Lung (tissue), 12 donors: ENCODE data around the gene TBX1. TPM values are rescaled to one million over a fixed set of nuclear protein-coding genes. Genes with fewer than 3 reads are reported as not detected.
"Not testable (repeated sequence)": the region's sequence is repeated elsewhere in the genome, so short reads cannot be mapped to it uniquely, and the experiment has no call there.

Experiments used
- ATAC-seq: fragments of 200-7000 bp; cut with Tn5 transposase; one replicate; pipeline ENCODE4 v1.9.1; 2020; ENCODE audit warnings: moderate number of reproducible peaks; ENCODE audit not compliant: insufficient read depth, low FRiP score
- DNase-seq, 3 donors: peaks; one replicate each; pipeline ENCODE4 v3.0.0-alpha.2; 2013 to 2017
- H3K27ac ChIP-seq, 2 donors: one replicate each; pipeline ENCODE4 v1.5.1; 2013; ENCODE audit warnings: mild to moderate bottlenecking in 2 of 2, moderate library complexity in 2 of 2, control low read depth in 1 of 2, inconsistent platforms in 1 of 2, low read depth in 1 of 2, low read length in 1 of 2
- H3K27me3 ChIP-seq, 3 donors: one replicate each; pipeline ENCODE4 v1.5.1; 2013; ENCODE audit warnings: low read length in 2 of 3; ENCODE audit not compliant: control insufficient read depth in 3 of 3, insufficient read depth in 3 of 3
- H3K36me3 ChIP-seq, 4 donors: one replicate each; pipeline ENCODE4 v1.5.1; 2013; ENCODE audit warnings: low read length in 4 of 4, mild to moderate bottlenecking in 1 of 4, moderate library complexity in 1 of 4; ENCODE audit not compliant: control insufficient read depth in 4 of 4, insufficient read depth in 4 of 4
- H3K4me1 ChIP-seq, 5 donors: one replicate each; pipeline ENCODE4 v1.5.1; 2013; ENCODE audit warnings: low read length in 5 of 5, mild to moderate bottlenecking in 2 of 5, moderate library complexity in 1 of 5; ENCODE audit not compliant: control insufficient read depth in 5 of 5, insufficient read depth in 5 of 5
- H3K4me3 ChIP-seq: one replicate; pipeline ENCODE4 v1.5.1; 2013; ENCODE audit warnings: mild to moderate bottlenecking, control low read depth, moderate library complexity
- H3K9ac ChIP-seq, 2 donors: one replicate each; pipeline ENCODE4 v1.5.1; 2013; ENCODE audit warnings: low read length in 2 of 2, control low read depth in 1 of 2; ENCODE audit not compliant: insufficient read depth in 1 of 2
- H3K9me3 ChIP-seq, 4 donors: one replicate each; pipeline ENCODE4 v1.5.1; 2013; ENCODE audit warnings: low read length in 3 of 4, mild to moderate bottlenecking in 1 of 4, moderate library complexity in 1 of 4; ENCODE audit not compliant: control insufficient read depth in 4 of 4, insufficient read depth in 3 of 4
- CTCF ChIP-seq: IDR thresholded peaks from 2 replicates; pipeline ENCODE4 v1.5.1; 2012; ENCODE audit warnings: mild to moderate bottlenecking; ENCODE audit errors: control extremely low read depth, extremely low read depth
- WGBS, 2 donors: extraction: QIAGEN DNeasy Blood & Tissue Kit; methylation state at CpG; one replicate each; pipeline ENCODE4 v1.1.7; 2013; 5-methylcytosine and 5-hydroxymethylcytosine counted together
- polyA plus RNA-seq, 2 donors: library from polyadenylated mRNA; stranded (reverse); fragments of 200-250 nt; gene quantifications; one replicate each; pipeline ENCODE4 v1.2.1, GENCODE V29; 2013
- total RNA-seq, 2 donors: library from RNA; depleted of rRNA in 1 of 2; stranded (reverse); fragments of >200 nt in 1 of 2; gene quantifications; one replicate each; pipeline ENCODE4 v1.2.1, GENCODE V29; 2014 to 2021
- donor health status: control.
- donor health status: control.
- donor health status: Bipolar disorder and iron deficiency.
- donor health status: healthy.
- donor health status: DM: yes; HTN: yes; CAD: no.

Gene TBX1
- total and polyA plus RNA-seq, 4 donors: 2.3 to 19.3 (median 4.5) TPM

- ATAC-seq (no peak), DNase-seq (no peak)
- H3K27ac ChIP-seq: no peak overlapping the region
- WGBS, 2 donors: 93 to 95% methylated on average over 8 of the region's 8 CpGs
- H3K9ac ChIP-seq: no peak overlapping the region
- no peaks in the 10 kb centered on the region for H3K4me1 ChIP-seq
- peaks cover 0 to 2% (median 0%) of the 10 kb centered on the region in 4 donors for H3K9me3 ChIP-seq
- H3K4me3 ChIP-seq: no peak overlapping the region
- no peak for TF ChIP-seq CTCF
- H3K36me3 ChIP-seq: no peaks in the 10 kb centered on the region
- peaks cover 0 to 6% (median 0%) of the 10 kb centered on the region in 3 donors for H3K27me3 ChIP-seq
Observed at GRCh38 chr22:19774628-19775027, 14.1 kb downstream of the TBX1 start.

- no peak overlapping the region for H3K4me3 ChIP-seq
- H3K36me3 ChIP-seq: no peaks in the 10 kb centered on the region
- H3K9ac ChIP-seq: no peak overlapping the region
- no peak overlapping the region for H3K27ac ChIP-seq
- no peak for DNase-seq
- TF ChIP-seq CTCF: no peak
- ATAC-seq: no peak
- WGBS, 2 donors: 93% methylated on average over 24 of the region's 24 CpGs
- H3K4me1 ChIP-seq: no peaks in the 10 kb centered on the region
- peaks cover 0 to 4% (median 4%) of the 10 kb centered on the region in 3 donors for H3K27me3 ChIP-seq
- H3K9me3 ChIP-seq: peaks cover 0 to 2% (median 0%) of the 10 kb centered on the region in 4 donors
Observed at GRCh38 chr22:19775496-19776325, 15.1 kb downstream of the TBX1 start.

- Histone ChIP-seq H3K4me1 (no peaks in the 10 kb centered on the region), H3K4me3 (no peak overlapping the region), H3K36me3 (no peaks in the 10 kb centered on the region), H3K27ac (no peak overlapping the region), H3K27me3 (peaks cover 0 to 4% (median 4%) of the 10 kb centered on the region in 3 donors), H3K9ac (no peak overlapping the region), H3K9me3 (peaks cover 0 to 2% (median 0%) of the 10 kb centered on the region in 4 donors)
- DNase-seq: no peak
- 18 to 43% methylated on average over 16 to 18 of the region's 18 CpGs for WGBS, 2 donors
- TF ChIP-seq CTCF: no peak
- no peak for ATAC-seq
Observed at GRCh38 chr22:19776433-19777031, 16.0 kb downstream of the TBX1 start.

GRCh38 chr22:19777192-19777591 is 16.6 kb downstream of the TBX1 start:
- H3K9ac ChIP-seq, H3K4me1 ChIP-seq, DNase-seq, H3K9me3 ChIP-seq, H3K4me3 ChIP-seq, H3K27me3 ChIP-seq, H3K36me3 ChIP-seq, H3K27ac ChIP-seq, ATAC-seq: not testable (repeated sequence)
- 67 to 82% methylated on average over 5 to 6 of the region's 6 CpGs for WGBS, 2 donors
